OCI-LY1 (cell line): Measurements from ENCODE around the gene ABCA7.

Source experiments
- H2AFZ ChIP-seq: fragments of 200-600 bp; sonication (generic), shearing (Covaris generic); 2 replicates; pipeline ENCODE4 v1.6.0; 2014; ENCODE audit warnings: antibody characterized with exemption, mild to moderate bottlenecking, low read length
- H3F3A ChIP-seq: fragments of 200-600 bp; sonication (generic), shearing (Covaris generic); 2 replicates; pipeline ENCODE4 v1.6.0; 2014; ENCODE audit warnings: mild to moderate bottlenecking, antibody characterized with exemption, low read length, moderate library complexity; ENCODE audit not compliant: insufficient read depth
- H3K27ac ChIP-seq: fragments of 200-600 bp; sonication (generic); 2 replicates; pipeline ENCODE4 v1.5.1; 2014; ENCODE audit warnings: low read length, mixed run types, mild to moderate bottlenecking, low read depth; ENCODE audit not compliant: poor library complexity, severe bottlenecking
- H3K27me3 ChIP-seq: fragments of 200-600 bp; sonication (generic); 2 replicates; pipeline ENCODE4 v1.6.0; 2014; ENCODE audit warnings: antibody characterized with exemption, mild to moderate bottlenecking, low read length, moderate library complexity; ENCODE audit not compliant: insufficient read depth
- H3K36me3 ChIP-seq: fragments of 200-600 bp; sonication (generic); 2 replicates; pipeline ENCODE4 v1.6.1; 2014; ENCODE audit warnings: mild to moderate bottlenecking, antibody characterized with exemption, low read length, moderate library complexity, mixed read lengths; ENCODE audit not compliant: insufficient read depth
- H3K4me1 ChIP-seq: fragments of 200-600 bp; sonication (generic); 2 replicates; pipeline ENCODE4 v1.5.1; 2014; ENCODE audit warnings: mild to moderate bottlenecking, low read length, moderate library complexity; ENCODE audit not compliant: insufficient read depth, severe bottlenecking
- H3K4me2 ChIP-seq: fragments of 200-600 bp; sonication (generic), shearing (Covaris generic); 2 replicates; pipeline ENCODE4 v1.6.1; 2014; ENCODE audit warnings: low read length
- H3K4me3 ChIP-seq: fragments of 200-600 bp; sonication (generic); 2 replicates; pipeline ENCODE4 v1.5.1; 2014; ENCODE audit warnings: low read length, low read depth, mild to moderate bottlenecking, mixed read lengths; ENCODE audit not compliant: poor library complexity, severe bottlenecking
- H3K79me2 ChIP-seq: fragments of 200-600 bp; shearing (Covaris generic); 2 replicates; pipeline ENCODE4 v1.6.1; 2016; ENCODE audit warnings: mixed run types, low read length, mixed read lengths; ENCODE audit not compliant: insufficient read depth
- H3K9ac ChIP-seq: fragments of 200-600 bp; sonication (generic), shearing (Covaris generic); 2 replicates; pipeline ENCODE4 v1.6.1; 2014; ENCODE audit warnings: mild to moderate bottlenecking, low read length, mixed read lengths
- H3K9me2 ChIP-seq: fragments of 200-600 bp; sonication (generic), shearing (Covaris generic); 2 replicates; pipeline ENCODE4 v1.6.1; 2014; ENCODE audit warnings: low read depth, mild to moderate bottlenecking, low read length, mixed read lengths
- H3K9me3 ChIP-seq: fragments of 200-600 bp; shearing (Covaris generic); 2 replicates; pipeline ENCODE4 v1.6.1; 2014; ENCODE audit warnings: low read length, mixed read lengths
- H4K20me1 ChIP-seq: fragments of 200-600 bp; sonication (generic), shearing (Covaris generic); 2 replicates; pipeline ENCODE4 v1.6.0; 2016; ENCODE audit warnings: mild to moderate bottlenecking, low read length; ENCODE audit not compliant: insufficient read depth
- CTCF ChIP-seq: fragments of 200-600 bp; sonication (generic), shearing (Covaris generic); IDR thresholded peaks from 2 replicates; pipeline ENCODE4 v1.5.1; 2017; ENCODE audit warnings: mild to moderate bottlenecking, antibody characterized with exemption, low read length, moderate library complexity, mixed read lengths
- EZH2 ChIP-seq: fragments of 200-600 bp; sonication (generic), shearing (Covaris generic); IDR thresholded peaks from 2 replicates; pipeline ENCODE4 v1.8.0; 2017; ENCODE audit warnings: borderline replicate concordance, mixed run types, mild to moderate bottlenecking, antibody characterized with exemption, low read length, moderate library complexity, mixed read lengths

Gene ABCA7

GRCh38 chr19:1014161-1015060, 25.5 kb upstream of the ABCA7 start:
- Histone ChIP-seq H3K9me3 (no peaks in the 10 kb centered on the region), H2AFZ (no peak overlapping the region), H3K4me2 (no peak overlapping the region), H3K36me3 (peaks cover 61% of the 10 kb centered on the region), H3K27ac (no peak overlapping the region), H3K9me2 (no peaks in the 10 kb centered on the region), H3K27me3 (no peaks in the 10 kb centered on the region), H3K79me2 (peaks cover 41% of the 10 kb centered on the region), H3K4me1 (peaks cover 42% of the 10 kb centered on the region), H3K4me3 (no peak overlapping the region), H4K20me1 (no peaks in the 10 kb centered on the region), H3F3A (no peaks in the 10 kb centered on the region), H3K9ac (no peak overlapping the region)
- TF ChIP-seq CTCF (no peak), EZH2 (no peak)

- H2AFZ ChIP-seq, result no peak overlapping the region
- H3K27me3 ChIP-seq, result no peaks in the 10 kb centered on the region
- H3K27ac ChIP-seq, result no peak overlapping the region
- peaks cover 49% of the 10 kb centered on the region for H3K79me2 ChIP-seq
- H3K4me3 ChIP-seq, result no peak overlapping the region
- no peaks in the 10 kb centered on the region for H3K9me2 ChIP-seq
- no peaks in the 10 kb centered on the region for H3K9me3 ChIP-seq
- TF ChIP-seq EZH2 (no peak), CTCF (no peak)
- H3K36me3 ChIP-seq, result peaks cover 53% of the 10 kb centered on the region
- no peaks in the 10 kb centered on the region for H3F3A ChIP-seq
- peak overlapping the region; percentile 99; the same call in 1 of the 2 replicates for H3K4me2 ChIP-seq
- H3K9ac ChIP-seq, result no peak overlapping the region
- no peaks in the 10 kb centered on the region for H4K20me1 ChIP-seq
- peaks cover 50% of the 10 kb centered on the region for H3K4me1 ChIP-seq
These were observed 24.7 kb upstream of the ABCA7 start for GRCh38 chr19:1015061-1015781.

- Histone ChIP-seq H3K36me3 (peaks cover 48% of the 10 kb centered on the region), H3K9ac (no peak overlapping the region; the same call in 1 of the 2 replicates), H3K9me3 (no peaks in the 10 kb centered on the region), H3K27ac (peak overlapping the region; percentile 6), H3K4me2 (peak overlapping the region; percentile 99; the same call in 1 of the 2 replicates), H3K27me3 (no peaks in the 10 kb centered on the region), H3K9me2 (no peaks in the 10 kb centered on the region), H3K4me3 (peak overlapping the region; percentile 99), H2AFZ (no peak overlapping the region), H3F3A (no peaks in the 10 kb centered on the region), H3K79me2 (peaks cover 54% of the 10 kb centered on the region), H3K4me1 (peaks cover 50% of the 10 kb centered on the region), H4K20me1 (no peaks in the 10 kb centered on the region)
- TF ChIP-seq EZH2, result no peak
- TF ChIP-seq CTCF, result no peak
These were observed 23.9 kb upstream of the ABCA7 start for GRCh38 chr19:1015782-1016646.
